ENCODE results near the gene SDK1. TPM values are rescaled to one million over a fixed set of nuclear protein-coding genes. Genes with fewer than 3 reads are reported as not detected.

Gene SDK1
- total RNA-seq, 1 donor, result 0.43 TPM

GRCh38 chr7:3771906-3772305, 470.9 kb downstream of the SDK1 start:
- H3K4me3 ChIP-seq (ENCODE audit: low read depth, low read length), result no peak overlapping the region
- TF ChIP-seq, protein P1, sequence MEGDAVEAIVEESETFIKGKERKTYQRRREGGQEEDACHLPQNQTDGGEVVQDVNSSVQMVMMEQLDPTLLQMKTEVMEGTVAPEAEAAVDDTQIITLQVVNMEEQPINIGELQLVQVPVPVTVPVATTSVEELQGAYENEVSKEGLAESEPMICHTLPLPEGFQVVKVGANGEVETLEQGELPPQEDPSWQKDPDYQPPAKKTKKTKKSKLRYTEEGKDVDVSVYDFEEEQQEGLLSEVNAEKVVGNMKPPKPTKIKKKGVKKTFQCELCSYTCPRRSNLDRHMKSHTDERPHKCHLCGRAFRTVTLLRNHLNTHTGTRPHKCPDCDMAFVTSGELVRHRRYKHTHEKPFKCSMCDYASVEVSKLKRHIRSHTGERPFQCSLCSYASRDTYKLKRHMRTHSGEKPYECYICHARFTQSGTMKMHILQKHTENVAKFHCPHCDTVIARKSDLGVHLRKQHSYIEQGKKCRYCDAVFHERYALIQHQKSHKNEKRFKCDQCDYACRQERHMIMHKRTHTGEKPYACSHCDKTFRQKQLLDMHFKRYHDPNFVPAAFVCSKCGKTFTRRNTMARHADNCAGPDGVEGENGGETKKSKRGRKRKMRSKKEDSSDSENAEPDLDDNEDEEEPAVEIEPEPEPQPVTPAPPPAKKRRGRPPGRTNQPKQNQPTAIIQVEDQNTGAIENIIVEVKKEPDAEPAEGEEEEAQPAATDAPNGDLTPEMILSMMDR (IDR thresholded peaks at IDR 0.05; ENCODE audit: insufficient read depth, low read depth, low read length), result no peak
- no peak for DNase-seq (ENCODE audit: low read depth)

GRCh38 chr7:3778345-3778744, 477.3 kb downstream of the SDK1 start:
- H3K4me3 ChIP-seq (ENCODE audit: low read depth, low read length), result no peak overlapping the region
- TF ChIP-seq, protein P1 (IDR thresholded peaks at IDR 0.05; ENCODE audit: insufficient read depth, low read depth, low read length), result no peak
- DNase-seq (ENCODE audit: low read depth), result peak; percentile 3

DNA sequence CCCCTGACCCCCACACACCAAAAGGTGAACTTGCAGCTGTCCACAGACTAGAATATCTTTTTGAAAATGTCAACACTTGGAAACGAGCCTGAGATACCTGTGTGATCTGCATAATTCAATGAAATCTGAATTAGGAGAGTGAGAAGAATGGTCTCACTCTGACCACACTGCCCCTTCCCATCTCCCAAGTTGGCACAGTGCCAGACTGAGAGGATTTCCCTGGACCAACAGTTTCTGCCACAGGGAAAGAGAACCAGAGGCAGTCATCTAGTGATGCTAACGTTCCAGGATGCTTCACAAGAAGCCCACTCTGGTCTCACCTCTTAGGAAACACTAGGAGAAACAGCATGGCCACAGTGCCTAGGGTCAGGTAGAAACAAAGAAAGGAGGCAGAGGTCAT, 479.0 kb downstream of the SDK1 start:
- TF ChIP-seq, protein P1 (IDR thresholded peaks at IDR 0.05; ENCODE audit: insufficient read depth, low read depth, low read length), result no peak
- H3K4me3 ChIP-seq (ENCODE audit: low read depth, low read length), result no peak overlapping the region
- no peak for DNase-seq (ENCODE audit: low read depth)

GRCh38 chr7:3780525-3780924, 479.5 kb downstream of the SDK1 start:
- DNase-seq (ENCODE audit: low read depth), result no peak
- TF ChIP-seq, protein P1 (IDR thresholded peaks at IDR 0.05; ENCODE audit: insufficient read depth, low read depth, low read length), result no peak
- H3K4me3 ChIP-seq (ENCODE audit: low read depth, low read length), result no peak overlapping the region

DNA sequence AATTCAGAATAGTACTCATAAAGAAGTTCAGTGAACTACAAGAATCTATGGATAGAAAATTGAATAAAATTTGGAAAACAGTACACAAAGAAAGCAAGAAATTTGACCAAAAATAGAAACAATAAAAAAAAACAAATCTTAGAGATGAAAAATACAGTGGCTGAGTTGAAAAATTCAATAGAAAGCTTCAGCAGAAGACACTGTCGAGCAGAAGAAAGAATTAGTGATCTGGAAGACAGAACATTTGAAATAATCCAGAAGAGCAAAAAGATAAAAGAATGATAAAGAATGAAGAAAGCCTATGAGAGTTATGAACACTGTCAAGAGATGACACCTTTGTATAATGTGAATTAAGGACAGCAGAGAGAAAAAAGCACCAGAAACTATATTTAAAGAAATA, 480.6 kb downstream of the SDK1 start:
- H3K4me3 ChIP-seq (ENCODE audit: low read depth, low read length), result no peak overlapping the region
- TF ChIP-seq, protein P1 (IDR thresholded peaks at IDR 0.05; ENCODE audit: insufficient read depth, low read depth, low read length), result no peak
- DNase-seq (ENCODE audit: low read depth), result no peak

DNA sequence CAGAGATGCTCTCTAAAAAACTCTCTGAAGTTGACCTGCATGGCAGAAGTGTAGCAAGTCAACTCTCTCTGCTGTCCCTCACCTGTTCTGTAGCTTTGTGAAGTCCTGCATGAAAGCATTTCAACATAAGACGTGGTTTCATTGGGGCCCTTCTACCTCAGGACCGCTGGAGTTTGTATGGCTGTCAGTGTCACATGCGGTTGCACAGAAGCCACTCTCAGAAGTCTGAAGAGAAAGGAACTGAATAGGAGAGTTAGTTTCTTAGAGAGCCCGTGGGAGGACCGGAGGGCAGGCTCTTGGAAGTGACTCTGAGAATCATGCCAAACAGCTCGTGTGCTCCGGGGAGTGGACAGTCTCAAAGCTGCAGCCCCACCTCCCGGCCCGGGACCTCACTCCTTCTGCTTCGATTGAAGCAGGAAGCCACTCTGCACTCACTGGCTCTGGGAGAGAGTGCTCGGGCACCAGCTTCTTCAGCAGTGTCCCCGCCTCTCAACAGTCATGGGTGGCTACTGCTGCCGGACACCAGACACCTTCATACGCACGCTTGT, 486.7 kb downstream of the SDK1 start:
- TF ChIP-seq, protein P1 (IDR thresholded peaks at IDR 0.05; ENCODE audit: insufficient read depth, low read depth, low read length), result no peak
- DNase-seq (ENCODE audit: low read depth), result peak; percentile 3
- no peak overlapping the region for H3K4me3 ChIP-seq (ENCODE audit: low read depth, low read length)

GRCh38 chr7:3790803-3791202, 489.8 kb downstream of the SDK1 start:
- no peak overlapping the region for H3K4me3 ChIP-seq (ENCODE audit: low read depth, low read length)
- DNase-seq (ENCODE audit: low read depth), result no peak
- TF ChIP-seq, protein P1 (IDR thresholded peaks at IDR 0.05; ENCODE audit: insufficient read depth, low read depth, low read length), result no peak
